ENCODE data around the gene PRPS1. TPM values are rescaled to one million over a fixed set of nuclear protein-coding genes. Genes with fewer than 3 reads are reported as not detected.
A peak's percentile ranks its signal among the peaks of the same experiment; 100 is the strongest.

PRPS1 gene
- total RNA-seq, 2 experiments from 2014 or later, result 132 to 141 TPM

- Mint-ChIP-seq H3K36me3 (peaks cover 3% of the 10 kb centered on the region), H3K4me3 (no peak overlapping the region), H3K27ac (no peak overlapping the region), H3K4me1 (ENCODE audit: low read depth) (peaks cover 32% of the 10 kb centered on the region), H3K27me3 (no peaks in the 10 kb centered on the region), H3K9me3 (no peaks in the 10 kb centered on the region)
- no peak for DNase-seq
- intact Hi-C loops (cut with micrococcal nuclease), result no loop called here
- CTCF ChIA-PET, result interaction anchor here (0.8 to 1.0 kb wide), 2 partner anchors 24 to 40 kb away, joined by 3 to 4 read pairs; no protein-coding TSS in a partner anchor
- POLR2A ChIA-PET, result no interaction called here
Observed at GRCh38 chrX:107632346-107632745, 4.0 kb downstream of the PRPS1 start.

- Mint-ChIP-seq H3K27ac (no peak overlapping the region), H3K4me3 (no peak overlapping the region)
- POLR2A ChIA-PET, result no interaction called here
Observed at GRCh38 chrX:107646735-107647134, 18.4 kb downstream of the PRPS1 start.

GRCh38 chrX:107648332-107648731 is 20.0 kb downstream of the PRPS1 start:
- ChIA-PET CTCF (interaction anchor here (2.6 kb wide), 1 partner anchor 12 kb away, joined by 8 read pairs; no protein-coding TSS in a partner anchor), POLR2A (no interaction called here)
- Mint-ChIP-seq H3K4me3 (no peak overlapping the region), H3K27me3 (no peaks in the 10 kb centered on the region), H3K9me3 (no peaks in the 10 kb centered on the region), H3K4me1 (ENCODE audit: low read depth) (no peaks in the 10 kb centered on the region), H3K36me3 (peaks cover 18% of the 10 kb centered on the region), H3K27ac (no peak overlapping the region)
- intact Hi-C loops (cut with micrococcal nuclease), result no loop called here
- DNase-seq, result no peak

More at GRCh38 chrX:107646735-107647134, 18.4 kb downstream of the PRPS1 start:
- H3K27me3 Mint-ChIP-seq, result no peaks in the 10 kb centered on the region
- intact Hi-C loops (cut with micrococcal nuclease), result no loop called here
- no peaks in the 10 kb centered on the region for H3K4me1 Mint-ChIP-seq (ENCODE audit: low read depth)
- H3K9me3 Mint-ChIP-seq, result no peaks in the 10 kb centered on the region
- H3K36me3 Mint-ChIP-seq, result peaks cover 19% of the 10 kb centered on the region
- DNase-seq, result no peak
- CTCF ChIA-PET, result no interaction called here

GRCh38 chrX:107654566-107654871 is 26.2 kb downstream of the PRPS1 start:
- no peak for DNase-seq
- intact Hi-C loops (cut with micrococcal nuclease), result loop anchor here (2.0 to 10.0 kb wide), 2 partner anchors 26 to 120 kb away; partner anchors contain the start of gene PRPS1
- no peaks in the 10 kb centered on the region for H3K27me3 Mint-ChIP-seq
- H3K27ac Mint-ChIP-seq, result no peak overlapping the region
- ChIA-PET CTCF (interaction anchor here (0.6 to 12.1 kb wide), 17 partner anchors 9 to 411 kb away, joined by 3 to 194 read pairs (median 4); partner anchors contain the start of genes NCBP2L and TSC22D3), POLR2A (interaction anchor here (2.0 kb wide), 1 partner anchor 62 kb away, joined by 7 read pairs; no protein-coding TSS in a partner anchor)
- H3K9me3 Mint-ChIP-seq, result no peaks in the 10 kb centered on the region
- H3K36me3 Mint-ChIP-seq, result peaks cover 2% of the 10 kb centered on the region
- H3K4me3 Mint-ChIP-seq, result no peak overlapping the region
- peaks cover 13% of the 10 kb centered on the region for H3K4me1 Mint-ChIP-seq (ENCODE audit: low read depth)

- DNase-seq, result peak; percentile 73
- ChIA-PET POLR2A (interaction anchor here (2.0 kb wide), 1 partner anchor 62 kb away, joined by 7 read pairs; no protein-coding TSS in a partner anchor), CTCF (interaction anchor here (0.6 to 12.1 kb wide), 19 partner anchors 9 to 411 kb away, joined by 3 to 194 read pairs (median 4); partner anchors contain the start of genes NCBP2L and TSC22D3)
- H3K9me3 Mint-ChIP-seq, result no peaks in the 10 kb centered on the region
- intact Hi-C loops (cut with micrococcal nuclease), result loop anchor here (2.0 to 10.0 kb wide), 3 partner anchors 26 to 417 kb away; partner anchors contain the start of gene PRPS1
- peaks cover 2% of the 10 kb centered on the region for H3K36me3 Mint-ChIP-seq
- no peak overlapping the region for H3K4me3 Mint-ChIP-seq
- H3K4me1 Mint-ChIP-seq (ENCODE audit: low read depth), result peaks cover 13% of the 10 kb centered on the region
- H3K27ac Mint-ChIP-seq, result no peak overlapping the region
- no peaks in the 10 kb centered on the region for H3K27me3 Mint-ChIP-seq
Observed at GRCh38 chrX:107654872-107655761, 26.8 kb downstream of the PRPS1 start.

GRCh38 chrX:107656978-107657377 is 28.7 kb downstream of the PRPS1 start:
- Mint-ChIP-seq H3K4me1 (ENCODE audit: low read depth) (peaks cover 15% of the 10 kb centered on the region), H3K4me3 (no peak overlapping the region), H3K27ac (no peak overlapping the region), H3K36me3 (no peaks in the 10 kb centered on the region), H3K27me3 (no peaks in the 10 kb centered on the region), H3K9me3 (no peaks in the 10 kb centered on the region)
- POLR2A ChIA-PET, result interaction anchor here (1.2 to 2.1 kb wide), 2 partner anchors 29 to 85 kb away, joined by 5 to 6 read pairs; partner anchors contain the start of gene PRPS1
- intact Hi-C loops (cut with micrococcal nuclease), result loop anchor here (5.0 to 10.0 kb wide), 2 partner anchors 122 to 415 kb away; no protein-coding TSS in a partner anchor
- DNase-seq, result no peak
- CTCF ChIA-PET, result interaction anchor here (1.0 to 12.1 kb wide), 6 partner anchors 11 to 414 kb away, joined by 3 to 194 read pairs (median 4); partner anchors contain the start of genes NCBP2L and TSC22D3

GRCh38 chrX:107658660-107659059 is 30.4 kb downstream of the PRPS1 start:
- H3K36me3 Mint-ChIP-seq, result no peaks in the 10 kb centered on the region
- H3K4me1 Mint-ChIP-seq (ENCODE audit: low read depth), result peaks cover 15% of the 10 kb centered on the region
- H3K27ac Mint-ChIP-seq, result no peak overlapping the region
- H3K9me3 Mint-ChIP-seq, result no peaks in the 10 kb centered on the region
- H3K4me3 Mint-ChIP-seq, result no peak overlapping the region
- DNase-seq, result no peak
- H3K27me3 Mint-ChIP-seq, result no peaks in the 10 kb centered on the region
- intact Hi-C loops (cut with micrococcal nuclease), result loop anchor here (1.0 to 10.0 kb wide), 5 partner anchors 59 to 414 kb away; partner anchors contain the start of gene NCBP2L
- CTCF ChIA-PET, result interaction anchor here (1.1 to 12.1 kb wide), 5 partner anchors 30 to 119 kb away, joined by 4 to 194 read pairs (median 10); partner anchors contain the start of genes NCBP2L, PRPS1 and TSC22D3
- POLR2A ChIA-PET, result no interaction called here

- no peak overlapping the region for H3K4me3 Mint-ChIP-seq
- H3K9me3 Mint-ChIP-seq, result no peaks in the 10 kb centered on the region
- ChIA-PET CTCF (interaction anchor here (0.7 to 12.1 kb wide), 19 partner anchors 9 to 411 kb away, joined by 3 to 194 read pairs (median 5); partner anchors contain the start of genes NCBP2L, PRPS1 and TSC22D3), POLR2A (no interaction called here)
- H3K27me3 Mint-ChIP-seq, result no peaks in the 10 kb centered on the region
- H3K4me1 Mint-ChIP-seq (ENCODE audit: low read depth), result peaks cover 15% of the 10 kb centered on the region
- intact Hi-C loops (cut with micrococcal nuclease), result loop anchor here (1.0 to 10.0 kb wide), 5 partner anchors 58 to 413 kb away; partner anchors contain the start of gene NCBP2L
- no peaks in the 10 kb centered on the region for H3K36me3 Mint-ChIP-seq
- no peak for DNase-seq
- H3K27ac Mint-ChIP-seq, result no peak overlapping the region
Observed at GRCh38 chrX:107659286-107659685, 31.0 kb downstream of the PRPS1 start.

GRCh38 chrX:107659768-107660167 is 31.5 kb downstream of the PRPS1 start:
- Mint-ChIP-seq H3K36me3 (no peaks in the 10 kb centered on the region), H3K4me3 (no peak overlapping the region), H3K27ac (no peak overlapping the region), H3K27me3 (no peaks in the 10 kb centered on the region), H3K9me3 (no peaks in the 10 kb centered on the region), H3K4me1 (ENCODE audit: low read depth) (peaks cover 11% of the 10 kb centered on the region)
- ChIA-PET CTCF (interaction anchor here (0.7 to 12.1 kb wide), 20 partner anchors 9 to 411 kb away, joined by 3 to 194 read pairs (median 5); partner anchors contain the start of genes NCBP2L, PRPS1 and TSC22D3), POLR2A (no interaction called here)
- DNase-seq, result no peak
- intact Hi-C loops (cut with micrococcal nuclease), result loop anchor here (1.0 to 10.0 kb wide), 5 partner anchors 58 to 413 kb away; partner anchors contain the start of gene NCBP2L

- intact Hi-C loops (cut with micrococcal nuclease), result no loop called here
- CTCF ChIA-PET, result interaction anchor here (0.9 to 12.1 kb wide), 4 partner anchors 11 to 115 kb away, joined by 3 to 194 read pairs (median 7); partner anchors contain the start of genes NCBP2L and TSC22D3
- H3K36me3 Mint-ChIP-seq, result no peaks in the 10 kb centered on the region
- DNase-seq, result no peak
- POLR2A ChIA-PET, result interaction anchor here (1.0 kb wide), 1 partner anchor 10 kb away, joined by 3 read pairs; no protein-coding TSS in a partner anchor
- no peaks in the 10 kb centered on the region for H3K9me3 Mint-ChIP-seq
- peaks cover 8% of the 10 kb centered on the region for H3K4me1 Mint-ChIP-seq (ENCODE audit: low read depth)
- no peak overlapping the region for H3K27ac Mint-ChIP-seq
- H3K27me3 Mint-ChIP-seq, result no peaks in the 10 kb centered on the region
- no peak overlapping the region for H3K4me3 Mint-ChIP-seq
Observed at GRCh38 chrX:107662145-107662544, 33.8 kb downstream of the PRPS1 start.

GRCh38 chrX:107662824-107663223 is 34.5 kb downstream of the PRPS1 start:
- intact Hi-C loops (cut with micrococcal nuclease), result no loop called here
- peaks cover 12% of the 10 kb centered on the region for H3K4me1 Mint-ChIP-seq (ENCODE audit: low read depth)
- H3K27ac Mint-ChIP-seq, result no peak overlapping the region
- no peaks in the 10 kb centered on the region for H3K36me3 Mint-ChIP-seq
- no peak overlapping the region for H3K4me3 Mint-ChIP-seq
- H3K27me3 Mint-ChIP-seq, result no peaks in the 10 kb centered on the region
- POLR2A ChIA-PET, result no interaction called here
- CTCF ChIA-PET, result interaction anchor here (1.6 to 12.1 kb wide), 2 partner anchors 10 to 114 kb away, joined by 10 to 194 read pairs; partner anchors contain the start of genes NCBP2L and TSC22D3
- no peaks in the 10 kb centered on the region for H3K9me3 Mint-ChIP-seq
- no peak for DNase-seq

Measured in activated CD4-positive, alpha-beta memory T cell treated with anti-CD3 and anti-CD28 coated beads for 36 hours (primary cell).